NCI-H2081 (cell line): ENCODE results near the gene STAT5B.
A peak's percentile ranks its signal among the peaks of the same experiment; 100 is the strongest.
"Not testable (repeated sequence)": the region's sequence is repeated elsewhere in the genome, so short reads cannot be mapped to it uniquely, and the experiment has no call there.

Experiments used
- DNase-seq, 2 experiments: peaks; one replicate each; lab custom pipeline; 2025; lab: John Stamatoyannopoulos, UW

STAT5B gene

GRCh38 chr17:42266918-42267766, 9.0 kb downstream of the STAT5B start:
- DNase-seq = no peak

- no peak for DNase-seq
Observed at GRCh38 chr17:42266462-42266861, 9.7 kb downstream of the STAT5B start.

- not testable (repeated sequence) for DNase-seq
Observed at GRCh38 chr17:42264366-42264765, 11.8 kb downstream of the STAT5B start.

GRCh38 chr17:42260318-42260717, 15.9 kb downstream of the STAT5B start:
- DNase-seq = no peak

GRCh38 chr17:42255445-42255844, 20.7 kb downstream of the STAT5B start:
- DNase-seq = no peak

GRCh38 chr17:42253578-42253977, 22.6 kb downstream of the STAT5B start:
- no peak for DNase-seq

GRCh38 chr17:42252597-42253550, 23.3 kb downstream of the STAT5B start:
- DNase-seq = no peak

- no peak for DNase-seq
Observed at GRCh38 chr17:42251115-42251514, 25.1 kb downstream of the STAT5B start.

- no peak for DNase-seq
Observed at GRCh38 chr17:42249681-42250446, 26.3 kb downstream of the STAT5B start.

- peak; percentile 62 to 87 for DNase-seq
Observed at GRCh38 chr17:42248351-42249179, 27.6 kb downstream of the STAT5B start.

- no peak for DNase-seq
Observed at GRCh38 chr17:42247734-42248133, 28.5 kb downstream of the STAT5B start.

- no peak for DNase-seq
Observed at GRCh38 chr17:42246515-42246914, 29.7 kb downstream of the STAT5B start.

GRCh38 chr17:42245183-42245582, 31.0 kb downstream of the STAT5B start:
- not testable (repeated sequence) for DNase-seq

GRCh38 chr17:42244116-42244515, 32.1 kb downstream of the STAT5B start:
- DNase-seq = not testable (repeated sequence)

- DNase-seq = no peak
Observed at GRCh38 chr17:42243493-42243982, 32.7 kb downstream of the STAT5B start.

GRCh38 chr17:42241871-42242270, 34.3 kb downstream of the STAT5B start:
- DNase-seq = no peak

- not testable (repeated sequence) for DNase-seq
Observed at GRCh38 chr17:42240863-42241262, 35.3 kb downstream of the STAT5B start.

- DNase-seq = no peak
Observed at GRCh38 chr17:42240201-42240600, 36.0 kb downstream of the STAT5B start.

- not testable (repeated sequence) for DNase-seq
Observed at GRCh38 chr17:42239576-42239975, 36.6 kb downstream of the STAT5B start.

GRCh38 chr17:42236760-42237159, 39.4 kb downstream of the STAT5B start:
- no peak for DNase-seq

- no peak for DNase-seq
Observed at GRCh38 chr17:42233994-42234393, 42.2 kb downstream of the STAT5B start.
